CD14-positive monocyte (primary cell): ENCODE results near the gene HOXB3. TPM values are rescaled to one million over a fixed set of nuclear protein-coding genes. Genes with fewer than 3 reads are reported as not detected.

ENCODE experiments used
- DNase-seq, 3 donors: peaks; one replicate each; pipeline ENCODE4 v3.0.0-alpha.2; 2011 to 2022
- H2AFZ ChIP-seq: 2 replicates; pipeline ENCODE4 v1.6.0; 2012; ENCODE audit warnings: mild to moderate bottlenecking, low read depth, low read length, inconsistent platforms; ENCODE audit not compliant: insufficient read depth, poor library complexity, severe bottlenecking
- H3K27ac ChIP-seq, 2 donors: 1 replicate in 1 of 2; 2 replicates in 1 of 2; pipeline ENCODE4 v1.5.1; 2012 to 2013; ENCODE audit warnings: low read length in 2 of 2, control low read depth in 1 of 2, inconsistent platforms in 1 of 2, low read depth in 1 of 2, mild to moderate bottlenecking in 1 of 2
- H3K27me3 ChIP-seq, 2 donors: one replicate each; pipeline versions ENCODE4 v1.6.0 to v1.6.1; 2011 to 2013; ENCODE audit warnings: low read length in 2 of 2; ENCODE audit not compliant: control insufficient read depth in 2 of 2, insufficient read depth in 2 of 2
- H3K36me3 ChIP-seq, 2 donors: replicated peaks in 1 of 2; 1 replicate in 1 of 2; 2 replicates in 1 of 2; pipeline versions ENCODE4 v1.5.1 to v1.6.1; 2012 to 2013; ENCODE audit warnings: low read length in 2 of 2, control low read depth in 1 of 2, inconsistent platforms in 1 of 2, mild to moderate bottlenecking in 1 of 2; ENCODE audit not compliant: insufficient read depth in 2 of 2, control insufficient read depth in 1 of 2
- H3K4me1 ChIP-seq, 2 donors: 1 replicate in 1 of 2; 2 replicates in 1 of 2; pipeline versions ENCODE4 v1.5.1 to v1.6.1; 2012 to 2013; ENCODE audit warnings: low read length in 2 of 2, control low read depth in 1 of 2, inconsistent platforms in 1 of 2, mild to moderate bottlenecking in 1 of 2, moderate library complexity in 1 of 2; ENCODE audit not compliant: insufficient read depth in 2 of 2, control insufficient read depth in 1 of 2
- H3K4me2 ChIP-seq: replicated peaks from 2 replicates; pipeline ENCODE3; 2012; ENCODE audit warnings: low read length, moderate library complexity, mild to moderate bottlenecking; ENCODE audit not compliant: poor library complexity, severe bottlenecking; ENCODE audit errors: extremely low read depth
- H3K4me3 ChIP-seq, 3 experiments: fragments of 200-600 bp in 1 of 3; sonication (generic) in 1 of 3; replicated peaks in 1 of 3; 1 replicate in 2 of 3; 2 replicates in 1 of 3; pipeline ENCODE4 v1.5.1; 2011 to 2013; ENCODE audit warnings: low read length in 3 of 3, mild to moderate bottlenecking in 3 of 3, control low read depth in 2 of 3, low read depth in 2 of 3, inconsistent platforms in 1 of 3, moderate library complexity in 1 of 3
- H3K79me2 ChIP-seq: 2 replicates; pipeline ENCODE4 v1.6.0; 2012; ENCODE audit warnings: mild to moderate bottlenecking, control low read depth, inconsistent platforms, low read length, moderate library complexity; ENCODE audit not compliant: insufficient read depth
- H3K9ac ChIP-seq: 2 replicates; pipeline ENCODE4 v1.6.0; 2017; ENCODE audit warnings: low read length, mild to moderate bottlenecking; ENCODE audit not compliant: insufficient read depth, poor library complexity, severe bottlenecking
- H3K9me3 ChIP-seq, 2 donors: replicated peaks in 1 of 2; 1 replicate in 1 of 2; 2 replicates in 1 of 2; pipeline versions ENCODE4 v1.5.1 to v1.6.1; 2012 to 2013; ENCODE audit warnings: low read length in 2 of 2, control low read depth in 1 of 2; ENCODE audit not compliant: control insufficient read depth in 1 of 2, insufficient read depth in 1 of 2
- H4K20me1 ChIP-seq: 2 replicates; pipeline ENCODE4 v1.6.0; 2012; ENCODE audit warnings: mild to moderate bottlenecking, low read length, control low read depth, moderate library complexity; ENCODE audit not compliant: insufficient read depth
- H3K27ac Mint-ChIP-seq, 7 donors: one replicate each; pipeline ENCODE4 v1.8.0; 2020; ENCODE audit warnings: mild to moderate bottlenecking in 7 of 7, mixed read lengths in 7 of 7, moderate library complexity in 6 of 7, inconsistent platforms in 2 of 7
- H3K27me3 Mint-ChIP-seq, 3 donors: one replicate each; pipeline ENCODE4 v1.8.0; 2021 to 2022; ENCODE audit warnings: low read depth in 3 of 3, mild to moderate bottlenecking in 3 of 3, mixed read lengths in 3 of 3, moderate library complexity in 3 of 3, inconsistent platforms in 1 of 3
- H3K36me3 Mint-ChIP-seq, 2 donors: one replicate each; pipeline ENCODE4 v1.8.0; 2020; ENCODE audit warnings: mixed read lengths in 2 of 2, inconsistent platforms in 1 of 2, mild to moderate bottlenecking in 1 of 2
- H3K4me1 Mint-ChIP-seq: one replicate; pipeline ENCODE4 v1.8.0; 2020; ENCODE audit warnings: mild to moderate bottlenecking, mixed read lengths
- H3K4me3 Mint-ChIP-seq, 2 donors: one replicate each; pipeline ENCODE4 v1.8.0; 2020; ENCODE audit warnings: mild to moderate bottlenecking in 2 of 2, mixed read lengths in 2 of 2, moderate library complexity in 1 of 2
- H3K9me3 Mint-ChIP-seq, 7 donors: one replicate each; pipeline ENCODE4 v1.8.0; 2020 to 2022; ENCODE audit warnings: mixed read lengths in 7 of 7, mild to moderate bottlenecking in 6 of 7, moderate library complexity in 6 of 7, inconsistent platforms in 2 of 7
- CTCF ChIP-seq: fragments of 200-600 bp; IDR thresholded peaks from one replicate; pipeline ENCODE4 v1.8.0; 2022; ENCODE audit warnings: antibody characterized with exemption, mild to moderate bottlenecking
- WGBS: methylation state at CpG from one replicate; pipeline ENCODE4 v1.1.5; 2013; ENCODE audit warnings: missing lambda C conversion rate; ENCODE audit not compliant: insufficient coverage; 5-methylcytosine and 5-hydroxymethylcytosine counted together
- intact Hi-C, 2 donors: fragments of 100-400 bp; cut with micrococcal nuclease; formaldehyde crosslinking; loops; one replicate each; pipeline versions ENCODE4 v1.15.0 to v1.15.1; 2023
- polyA plus RNA-seq, 3 donors: library from polyadenylated mRNA; depleted of rRNA in 1 of 3; unstranded in 2 of 3; stranded (reverse) in 1 of 3; fragments of 300-500 nt in 2 of 3; fragments of >200 nt in 1 of 3; fragmentation: Illumina TruSeq in 2 of 3; gene quantifications; 1 replicate in 2 of 3; 2 replicates in 1 of 3; pipeline ENCODE4 v1.2.3, GENCODE V29; 2012 to 2021

HOXB3 gene
- polyA plus RNA-seq, 3 donors, result 0.56 TPM; not detected in 2

DNA sequence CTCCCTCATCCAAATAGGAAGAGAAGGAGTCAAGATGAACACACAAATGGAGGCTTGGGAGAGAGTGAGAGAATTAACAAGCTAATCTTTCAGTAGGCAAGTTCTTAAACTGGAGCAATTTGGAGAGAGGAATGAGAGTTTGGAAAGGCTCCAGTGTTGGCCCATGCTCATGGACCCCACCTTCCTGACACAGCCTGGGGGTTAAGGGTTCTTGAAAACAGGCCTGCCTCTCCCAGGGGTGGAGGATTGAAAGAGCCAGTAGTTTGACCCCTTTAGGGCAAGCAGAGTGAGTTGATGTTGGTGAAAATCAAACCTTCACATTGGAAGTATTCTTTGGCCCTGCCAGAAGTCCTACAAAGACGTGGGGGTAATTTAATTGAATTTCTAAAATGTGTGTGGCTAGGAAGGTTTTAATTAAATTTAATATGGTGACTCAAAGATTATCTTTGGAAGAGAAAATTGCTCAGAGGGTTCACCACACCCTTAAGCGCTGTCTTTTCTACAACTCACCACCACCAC is 5.8 kb downstream of the HOXB3 start:
- Mint-ChIP-seq H3K4me1 (peaks cover 53% of the 10 kb centered on the region), H3K27ac (no peak overlapping the region), H3K36me3 (peaks cover 14 to 33% of the 10 kb centered on the region in 2 donors), H3K9me3 (peaks cover 0 to 36% (median 28%) of the 10 kb centered on the region in 7 donors), H3K4me3 (peak overlapping the region in 1 of 2 donors; percentile 99), H3K27me3 (peaks cover 97 to 100% (median 98%) of the 10 kb centered on the region in 3 donors)
- Histone ChIP-seq H3K4me2 (no peak overlapping the region), H3K27me3 (peaks cover 92 to 99% of the 10 kb centered on the region in 2 donors), H3K9me3 (peaks cover 0 to 18% of the 10 kb centered on the region in 2 donors), H3K79me2 (no peaks in the 10 kb centered on the region), H3K9ac (no peak overlapping the region), H3K4me3 (no peak overlapping the region), H3K4me1 (peaks cover 33 to 46% of the 10 kb centered on the region in 2 donors), H3K36me3 (no peaks in the 10 kb centered on the region), H4K20me1 (no peaks in the 10 kb centered on the region), H2AFZ (no peak overlapping the region), H3K27ac (no peak overlapping the region)
- intact Hi-C loops, result no loop called here
- WGBS, result no CpG with 5 or more reads among the region's 2 CpGs
- no peak for DNase-seq
- TF ChIP-seq CTCF, result no peak

DNA sequence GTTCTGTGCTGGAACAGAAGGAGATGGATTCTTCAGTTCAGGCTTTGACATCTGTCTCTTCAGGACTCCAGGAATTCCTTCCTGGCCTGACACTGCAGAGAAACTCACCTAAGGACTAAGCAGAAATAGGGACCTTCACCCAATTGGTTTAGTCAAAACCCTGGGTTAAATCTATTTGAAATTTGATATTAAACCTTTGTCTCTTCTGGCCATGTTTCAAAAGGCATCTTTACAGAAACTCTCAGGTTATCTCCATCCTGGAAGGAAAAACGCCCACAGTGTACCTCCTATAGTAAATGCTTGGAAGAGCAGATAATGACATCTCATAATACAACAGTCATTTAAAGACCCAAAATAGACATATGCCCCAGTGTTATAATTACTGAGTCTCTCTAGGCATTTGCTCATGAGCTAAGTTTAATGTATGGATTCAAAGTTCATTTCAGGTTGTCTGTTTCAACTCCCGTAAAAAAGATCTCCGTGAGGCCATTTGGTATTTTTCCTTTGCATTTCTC is 6.3 kb downstream of the HOXB3 start:
- DNase-seq, result no peak
- Histone ChIP-seq H3K4me3 (no peak overlapping the region), H3K27me3 (peaks cover 92 to 99% of the 10 kb centered on the region in 2 donors), H3K9me3 (peaks cover 0 to 23% of the 10 kb centered on the region in 2 donors), H2AFZ (no peak overlapping the region), H3K27ac (no peak overlapping the region), H3K79me2 (no peaks in the 10 kb centered on the region), H3K9ac (no peak overlapping the region), H3K4me1 (peaks cover 38 to 51% of the 10 kb centered on the region in 2 donors), H3K4me2 (no peak overlapping the region), H3K36me3 (no peaks in the 10 kb centered on the region), H4K20me1 (no peaks in the 10 kb centered on the region)
- Mint-ChIP-seq H3K9me3 (peaks cover 3 to 41% (median 29%) of the 10 kb centered on the region in 7 donors), H3K36me3 (peaks cover 19 to 38% of the 10 kb centered on the region in 2 donors), H3K4me1 (peaks cover 57% of the 10 kb centered on the region), H3K27ac (no peak overlapping the region), H3K4me3 (peak overlapping the region in 1 of 2 donors; percentile 99), H3K27me3 (peaks cover 97 to 100% (median 98%) of the 10 kb centered on the region in 3 donors)
- intact Hi-C loops, result no loop called here
- no peak for TF ChIP-seq CTCF
- WGBS, result no CpG with 5 or more reads among the region's 3 CpGs
